HG03432 (cell line): ENCODE data around the gene TMEM259.
"Not testable (repeated sequence)": the region's sequence is repeated elsewhere in the genome, so short reads cannot be mapped to it uniquely, and the experiment has no call there.

Experiments
- ATAC-seq: cut with Tn5 transposase; IDR thresholded peaks from one replicate; pipeline ENCODE4 v1.9.1; 2021; ENCODE audit warnings: mild to moderate bottlenecking, moderate library complexity; ENCODE audit not compliant: unreplicated experiment

The TMEM259 gene

DNA sequence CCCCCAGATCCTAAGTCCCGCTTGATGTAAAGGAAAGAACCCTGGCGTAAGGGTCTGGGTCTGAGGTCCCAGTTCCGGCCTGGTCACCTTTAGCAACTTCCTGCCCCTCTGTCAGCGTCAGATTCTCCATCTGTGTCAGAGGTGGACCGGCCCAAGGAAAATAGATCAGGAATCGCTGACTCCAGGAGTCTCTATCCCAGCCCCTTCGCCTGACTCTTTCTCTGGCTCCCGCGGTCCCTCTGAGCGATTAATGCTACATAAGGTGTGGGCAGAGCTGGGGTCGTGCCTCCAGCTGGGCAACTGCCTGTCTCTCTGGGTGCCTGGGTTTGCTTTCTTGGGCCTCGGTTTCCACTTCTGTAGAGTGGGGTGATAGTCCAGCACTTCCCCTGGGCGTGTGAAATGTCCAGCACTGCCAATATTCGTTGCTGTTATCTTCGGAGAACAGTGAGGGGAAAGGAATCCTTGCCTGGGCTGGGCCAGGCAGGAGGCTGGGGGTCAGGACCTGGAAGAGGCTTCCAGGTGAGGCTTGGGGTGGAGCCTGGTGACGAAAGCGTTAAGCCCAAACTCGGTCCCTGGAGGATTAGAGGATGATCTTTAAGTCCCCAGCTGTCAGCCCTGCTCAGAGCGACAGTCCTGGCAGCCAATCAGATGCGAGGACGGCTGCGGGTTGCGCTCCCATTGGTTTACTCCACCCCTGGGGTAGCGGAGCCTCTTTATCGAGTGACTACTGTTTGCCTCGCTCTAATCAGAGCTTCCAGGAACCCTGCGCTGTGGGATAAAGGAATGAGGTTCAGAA, 19.8 kb upstream of the TMEM259 start:
- peak; percentile 35 for ATAC-seq

- peak; percentile 75 for ATAC-seq
These were observed 18.9 kb upstream of the TMEM259 start, which contains the start of gene ABCA7 for GRCh38 chr19:1039646-1040475. TSS of gene ABCA7 (plus strand) at chr19:1040107. CDS start at chr19:1041362, 1,255 bp downstream.

- ATAC-seq, result no peak
These were observed 18.2 kb upstream of the TMEM259 start for GRCh38 chr19:1038978-1039645.

DNA sequence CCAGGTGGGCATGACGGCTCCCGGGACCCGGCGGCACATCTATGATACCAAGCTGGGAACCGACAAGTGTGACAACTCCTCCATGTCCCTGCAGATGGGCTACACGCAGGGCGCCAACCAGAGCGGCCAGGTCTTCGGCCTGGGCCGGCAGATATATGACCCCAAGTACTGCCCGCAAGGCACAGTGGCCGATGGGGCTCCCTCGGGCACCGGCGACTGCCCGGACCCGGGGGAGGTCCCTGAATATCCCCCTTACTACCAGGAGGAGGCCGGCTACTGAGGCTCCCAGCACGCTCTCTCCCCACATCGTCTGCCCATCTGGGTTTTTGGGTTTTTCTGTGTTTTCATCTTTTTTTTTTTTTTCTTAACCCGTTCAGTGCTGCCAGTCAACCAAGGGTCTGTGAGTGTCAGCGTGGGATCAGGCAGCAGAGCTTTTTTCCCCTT, 16.7 kb upstream of the TMEM259 start:
- no peak for ATAC-seq

GRCh38 chr19:1035998-1036621, 15.2 kb upstream of the TMEM259 start:
- no peak for ATAC-seq

DNA sequence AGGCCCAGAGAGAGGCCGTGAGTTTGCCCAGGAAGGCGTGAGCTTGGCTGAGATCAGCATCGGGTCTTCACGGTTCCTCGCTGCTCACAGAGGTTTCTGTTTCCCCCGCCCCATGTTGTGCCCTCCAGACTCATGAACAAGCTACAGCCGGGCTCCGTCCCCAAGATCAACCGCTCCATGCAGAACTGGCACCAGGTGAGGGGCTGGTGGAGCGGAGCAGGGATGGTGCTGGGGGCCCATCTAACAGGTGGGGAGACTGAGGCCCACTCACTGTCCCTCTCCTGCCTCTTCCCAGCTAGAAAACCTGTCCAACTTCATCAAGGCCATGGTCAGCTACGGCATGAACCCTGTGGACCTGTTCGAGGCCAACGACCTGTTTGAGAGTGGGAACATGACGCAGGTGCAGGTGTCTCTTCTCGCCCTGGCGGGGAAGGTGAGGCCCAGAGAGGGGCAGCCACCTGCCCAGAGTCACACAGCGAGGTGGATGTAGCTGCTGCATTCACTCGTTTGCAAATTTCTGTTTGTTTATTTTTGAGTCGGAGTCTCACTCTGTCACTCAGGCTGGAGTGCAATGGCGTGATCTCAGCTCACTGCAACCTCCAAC, 11.4 kb upstream of the TMEM259 start:
- ATAC-seq, result no peak

- no peak for ATAC-seq
These were observed 7.4 kb upstream of the TMEM259 start for GRCh38 chr19:1028062-1028926.

DNA sequence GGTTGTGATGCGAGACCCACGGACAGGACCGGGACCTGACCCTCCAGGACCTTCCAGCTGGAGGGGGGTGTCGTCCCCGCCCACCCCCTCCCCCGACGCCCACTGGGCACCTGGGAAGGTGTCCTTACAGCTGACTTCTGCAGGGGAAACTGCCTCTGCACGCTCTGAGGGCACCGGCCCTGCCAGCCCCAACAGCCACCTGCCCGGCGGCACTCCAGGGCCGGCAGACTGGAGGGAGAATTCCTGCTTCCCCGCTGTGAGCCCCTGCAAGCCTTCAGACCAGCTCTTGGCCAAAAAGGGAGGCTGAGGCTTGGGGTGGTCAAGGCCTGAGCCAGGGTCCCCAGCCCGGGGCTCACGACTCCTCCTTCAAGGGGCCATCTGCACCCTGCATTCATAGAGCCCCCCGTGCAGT, 6.7 kb upstream of the TMEM259 start:
- ATAC-seq, result no peak

DNA sequence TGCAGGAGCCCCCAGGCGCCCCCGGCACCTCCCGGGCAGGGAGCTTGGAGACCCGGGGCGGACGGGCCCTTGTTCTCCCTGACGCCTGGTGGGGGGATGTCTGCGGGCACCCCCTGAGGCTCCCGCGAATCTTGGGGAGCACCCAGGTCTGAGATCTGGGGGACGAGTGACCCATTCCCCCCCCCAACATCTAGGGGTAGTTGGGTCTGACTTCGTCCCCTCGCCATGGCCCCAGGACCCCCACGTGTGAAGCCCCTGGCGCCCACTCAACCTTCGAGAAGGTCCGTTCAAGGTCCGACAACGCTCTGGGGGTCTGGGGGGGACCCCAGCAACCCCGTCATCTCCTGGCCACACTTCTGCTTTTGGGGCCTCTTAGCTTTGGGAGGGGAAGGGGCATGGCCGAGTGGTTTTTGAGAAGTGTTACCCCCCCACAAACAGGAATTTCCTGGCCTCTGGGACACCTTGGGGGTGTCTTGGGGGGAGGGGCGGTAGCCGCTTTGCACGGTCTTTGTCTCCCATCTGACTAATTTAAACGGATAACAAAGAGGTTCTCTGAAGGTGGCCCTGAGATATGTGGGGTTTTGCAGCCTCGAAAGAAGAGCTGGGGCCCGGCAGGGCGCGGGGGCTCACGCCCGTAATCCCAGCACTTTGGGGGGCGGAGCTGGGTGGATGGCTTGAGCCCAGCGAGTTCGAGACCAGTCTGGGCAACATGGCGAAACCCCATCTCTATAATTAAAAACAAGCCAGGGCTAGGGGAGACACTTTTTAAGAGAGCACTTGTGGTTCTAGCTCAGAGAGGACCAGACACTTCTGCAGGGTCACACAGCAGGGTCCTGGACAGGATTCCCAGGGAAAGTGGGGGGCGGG, 6.1 kb upstream of the TMEM259 start:
- no peak for ATAC-seq

DNA sequence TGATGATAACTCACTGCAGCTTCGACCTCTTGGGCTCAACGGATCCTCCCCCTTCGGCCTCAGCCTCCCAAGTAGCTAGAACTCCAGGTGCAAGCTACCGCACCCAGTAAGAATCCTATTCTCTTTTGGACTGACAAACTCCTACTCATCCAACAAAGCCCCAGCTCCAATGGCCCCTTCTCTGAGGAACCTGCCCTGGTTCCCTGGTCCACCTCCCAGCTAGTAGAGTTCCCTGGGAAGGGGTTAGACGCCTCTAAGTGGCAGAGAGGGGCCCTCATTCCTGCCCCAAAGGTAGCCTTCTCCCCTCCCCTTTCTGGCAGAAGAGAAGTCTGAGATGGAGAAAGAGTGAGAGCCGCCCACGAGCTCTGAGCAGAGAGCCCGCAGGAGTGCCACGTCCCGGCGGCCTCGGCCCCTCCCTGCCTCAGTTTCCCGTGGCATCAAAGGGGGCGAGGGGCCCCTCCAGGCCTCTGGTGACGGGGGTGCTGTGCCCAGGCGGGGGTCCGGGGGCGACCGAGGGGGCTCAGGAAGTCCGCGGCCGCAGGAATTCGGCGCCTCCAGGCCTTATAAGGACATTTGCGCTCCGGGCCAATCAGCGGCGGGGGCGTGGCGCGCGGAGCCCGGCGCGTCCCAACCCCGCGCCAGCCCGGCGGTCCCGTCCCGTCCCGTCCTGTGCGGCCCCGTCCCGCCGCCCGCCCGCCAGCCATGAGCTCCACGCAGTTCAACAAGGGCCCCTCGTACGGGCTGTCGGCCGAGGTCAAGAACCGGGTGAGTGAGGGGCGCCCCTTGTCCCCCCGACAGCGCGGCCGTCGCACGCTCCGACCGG, 5.2 kb upstream of the TMEM259 start, which contains the start of gene CNN2:
Gene CNN2 (plus strand): TSS at position 649 of the 823 bp plus-strand sequence. CDS start 54 bp downstream, at position 703.
- peak; percentile 51 for ATAC-seq

DNA sequence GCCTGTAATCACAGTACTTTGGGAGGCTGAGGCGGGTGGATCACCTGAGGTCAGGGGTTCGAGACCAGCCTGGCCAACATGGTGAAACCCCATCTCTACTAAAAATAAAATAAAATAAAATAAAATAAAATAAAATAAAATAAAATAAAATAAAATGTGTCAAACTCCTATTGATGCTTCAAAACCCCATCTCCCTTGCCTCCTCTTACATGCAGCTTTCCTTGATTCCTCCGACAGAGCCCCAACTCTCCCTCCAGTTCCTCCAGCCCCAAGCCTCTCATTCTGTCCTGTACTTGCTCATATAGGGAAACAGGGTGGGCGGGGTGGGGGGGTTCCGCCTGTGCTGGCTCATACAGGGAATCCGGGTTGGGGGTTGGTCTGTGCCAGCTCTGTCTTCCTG, 4.2 kb upstream of the TMEM259 start:
- ATAC-seq, result not testable (repeated sequence)

DNA sequence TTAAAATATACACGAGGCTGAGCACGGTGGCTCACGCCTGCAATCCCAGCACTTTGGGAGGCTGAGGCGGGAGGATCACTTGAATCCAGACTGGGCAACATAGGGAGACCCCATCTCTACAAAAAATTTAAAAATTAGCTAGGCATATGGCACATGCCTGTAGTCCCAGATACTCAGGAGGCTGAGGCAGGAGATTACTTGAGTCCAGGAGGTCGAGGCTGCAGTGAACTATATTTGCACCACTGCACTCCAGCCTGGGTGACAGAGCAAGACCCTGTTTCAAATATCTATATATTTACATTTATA, 2.9 kb upstream of the TMEM259 start:
- not testable (repeated sequence) for ATAC-seq

DNA sequence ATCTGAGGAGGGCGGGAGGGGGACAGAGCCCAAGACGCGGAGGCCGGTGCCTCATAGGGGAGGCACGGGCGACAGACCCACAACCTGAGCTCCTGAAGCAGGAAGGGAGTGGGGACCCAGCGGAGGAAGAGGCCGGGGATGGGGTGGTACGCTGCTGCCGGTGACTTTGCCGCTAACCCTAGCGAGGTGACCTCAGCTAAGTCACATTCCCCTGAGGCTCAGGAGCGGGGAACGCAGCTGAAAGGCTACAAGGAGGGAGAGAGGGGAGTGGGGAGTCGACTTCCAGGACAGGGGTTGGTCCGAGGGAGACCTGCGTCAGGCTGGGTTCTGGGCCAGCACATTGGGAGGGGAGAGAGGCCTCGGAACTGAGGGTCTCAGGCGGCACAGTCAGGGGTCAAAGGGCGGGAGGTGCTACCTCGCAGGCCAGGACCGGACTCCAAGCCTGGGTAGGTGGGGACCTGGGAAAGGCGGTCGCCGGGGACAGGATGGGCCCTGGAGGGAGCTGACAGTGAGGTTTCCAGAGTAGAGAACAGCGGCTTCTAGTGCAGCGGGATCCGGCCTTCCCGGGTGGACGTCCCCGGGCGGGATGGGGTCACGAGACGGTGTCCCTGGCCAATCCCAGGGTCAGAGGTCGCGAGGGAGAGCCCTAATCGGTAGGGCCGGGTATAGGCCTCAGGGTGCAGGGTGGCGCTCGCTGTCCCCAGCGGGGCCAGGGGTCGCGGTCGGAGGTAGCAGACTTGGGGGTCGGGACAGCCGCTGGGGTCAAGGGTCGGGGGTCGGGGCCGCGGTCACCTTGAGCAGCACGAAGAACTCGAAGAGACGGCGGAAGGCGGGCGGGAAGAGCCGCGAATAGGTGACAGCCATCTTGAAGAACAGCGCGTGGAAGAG, 699 bp downstream of the TMEM259 start:
- no peak for ATAC-seq

DNA sequence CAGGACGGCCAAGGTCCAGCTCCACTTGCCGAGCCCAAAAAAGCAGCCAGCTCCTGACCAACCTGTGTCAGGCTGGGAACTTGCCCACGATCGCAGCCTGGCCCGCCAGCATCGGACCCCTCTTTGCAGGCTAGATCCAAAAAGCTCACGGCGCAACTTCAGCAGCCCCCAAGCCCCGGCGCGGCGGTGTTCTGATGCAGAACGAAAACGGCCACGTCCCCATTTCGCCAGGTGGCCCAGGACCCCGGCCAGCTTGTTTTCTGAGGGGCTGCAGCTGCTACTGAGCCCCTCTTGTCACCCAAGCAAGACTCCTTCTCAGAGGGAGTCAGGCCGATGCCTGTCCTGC, 1.3 kb downstream of the TMEM259 start:
- no peak for ATAC-seq

GRCh38 chr19:1018932-1019615, 1.8 kb downstream of the TMEM259 start:
- ATAC-seq, result no peak

DNA sequence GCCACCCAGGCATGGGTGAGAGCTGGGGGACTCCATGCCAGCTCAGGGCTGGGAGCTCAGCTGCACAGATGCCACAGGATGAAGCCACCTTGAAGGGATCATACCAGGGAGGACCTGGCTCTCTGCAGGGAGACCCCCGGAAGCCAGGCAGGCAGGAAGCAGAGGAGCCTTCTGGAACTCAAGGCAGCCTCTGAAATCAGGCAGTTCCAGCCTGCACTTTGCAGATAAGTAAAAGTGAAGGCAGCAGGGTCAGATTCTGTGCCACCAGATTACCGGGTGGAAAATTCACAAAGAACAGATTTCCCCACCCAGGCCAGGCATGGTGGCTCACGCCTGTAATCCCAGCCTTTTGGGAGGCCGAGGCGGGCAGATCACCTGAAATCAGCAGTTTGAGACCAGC, 2.5 kb downstream of the TMEM259 start:
- ATAC-seq, result no peak
